Common myeloid progenitor, CD34-positive (primary cell): Measurements from ENCODE around the gene MBOAT2.

ENCODE experiments used
- CTCF ChIA-PET: fragments of 350-600 bp; sonication (Branson Sonifier 250); formaldehyde crosslinking; loops from one replicate; lab custom pipeline; 2021; ENCODE audit warnings: antibody characterized with exemption; lab: Charles Lee
- POLR2A ChIA-PET: fragments of 350-600 bp; sonication (Branson Sonifier 250); formaldehyde crosslinking; loops from one replicate; lab custom pipeline; 2021; ENCODE audit warnings: antibody characterized with exemption; lab: Charles Lee
- DNase-seq, 3 donors: peaks; one replicate each; pipeline versions ENCODE4 v3.0.0 to v3.0.0-alpha.2; 2013
- H3K27ac ChIP-seq, 2 experiments: 1 replicate in 1 of 2; 2 replicates in 1 of 2; pipeline ENCODE4 v1.7.0; 2013; ENCODE audit warnings: inconsistent platforms in 2 of 2, low read length in 2 of 2, mild to moderate bottlenecking in 2 of 2, low read depth in 1 of 2, moderate library complexity in 1 of 2; ENCODE audit not compliant: severe bottlenecking in 2 of 2, insufficient read depth in 1 of 2, poor library complexity in 1 of 2
- H3K27me3 ChIP-seq, 5 experiments: replicated peaks in 2 of 5; 1 replicate in 3 of 5; 2 replicates in 2 of 5; pipeline versions ENCODE4 v1.6.1 to v1.7.0; 2013; ENCODE audit warnings: low read length in 4 of 5, mild to moderate bottlenecking in 2 of 5, moderate library complexity in 2 of 5, inconsistent platforms in 1 of 5; ENCODE audit not compliant: insufficient read depth in 5 of 5, control insufficient read depth in 4 of 5
- H3K36me3 ChIP-seq, 4 experiments: 1 replicate in 2 of 4; 2 replicates in 2 of 4; pipeline versions ENCODE4 v1.6.1 to v1.7.0; 2013; ENCODE audit warnings: low read length in 3 of 4, control low read depth in 1 of 4, mild to moderate bottlenecking in 1 of 4; ENCODE audit not compliant: control insufficient read depth in 4 of 4, insufficient read depth in 4 of 4
- H3K4me1 ChIP-seq, 4 experiments: 1 replicate in 3 of 4; 2 replicates in 1 of 4; pipeline versions ENCODE4 v1.6.1 to v1.7.1; 2013; ENCODE audit warnings: low read length in 3 of 4, mild to moderate bottlenecking in 3 of 4, control low read depth in 1 of 4, inconsistent platforms in 1 of 4, moderate library complexity in 1 of 4; ENCODE audit not compliant: control insufficient read depth in 4 of 4, insufficient read depth in 4 of 4; ENCODE audit errors: control extremely low read depth in 1 of 4
- H3K4me3 ChIP-seq, 7 experiments: 1 replicate in 4 of 7; 2 replicates in 3 of 7; pipeline versions ENCODE4 v1.5.1 to v1.7.0; 2013; ENCODE audit warnings: mild to moderate bottlenecking in 7 of 7, low read length in 6 of 7, moderate library complexity in 6 of 7, inconsistent platforms in 2 of 7, low read depth in 2 of 7, control low read depth in 1 of 7; ENCODE audit not compliant: insufficient read depth in 4 of 7, control insufficient read depth in 1 of 7; ENCODE audit errors: extremely low read depth in 1 of 7
- H3K9me3 ChIP-seq, 5 experiments: 1 replicate in 4 of 5; 2 replicates in 1 of 5; pipeline versions ENCODE4 v1.6.1 to v1.7.1; 2013; ENCODE audit warnings: low read length in 4 of 5, mild to moderate bottlenecking in 2 of 5, inconsistent platforms in 1 of 5, low read depth in 1 of 5, moderate library complexity in 1 of 5; ENCODE audit not compliant: control insufficient read depth in 4 of 5, insufficient read depth in 2 of 5; ENCODE audit errors: control extremely low read depth in 1 of 5
- WGBS: methylation state at CpG from one replicate; pipeline ENCODE4 v1.1.5; 2013; ENCODE audit not compliant: insufficient coverage; 5-methylcytosine and 5-hydroxymethylcytosine counted together

The MBOAT2 gene

GRCh38 chr2:8966123-8966908 lies 37.2 kb downstream of the MBOAT2 start:
- Histone ChIP-seq H3K4me1 (peaks cover 0 to 9% (median 1%) of the 10 kb centered on the region in 4 experiments), H3K27me3 (no peaks in the 10 kb centered on the region), H3K27ac (no peak overlapping the region), H3K4me3 (no peak overlapping the region), H3K36me3 (no peaks in the 10 kb centered on the region), H3K9me3 (no peaks in the 10 kb centered on the region)
- 96% methylated on average over 5 of the region's 9 CpGs for WGBS
- CTCF ChIA-PET, result no interaction called here
- DNase-seq, result no peak
- POLR2A ChIA-PET, result no interaction called here

GRCh38 chr2:8965216-8965969 lies 38.1 kb downstream of the MBOAT2 start:
- 17% methylated on average over 1 of the region's 8 CpGs for WGBS
- Histone ChIP-seq H3K36me3 (no peaks in the 10 kb centered on the region), H3K4me1 (peaks cover 0 to 9% (median 1%) of the 10 kb centered on the region in 4 experiments), H3K4me3 (peak overlapping the region in 1 of 7 experiments; percentile 19), H3K9me3 (no peaks in the 10 kb centered on the region), H3K27ac (peak overlapping the region in 1 of 2 experiments; percentile 65), H3K27me3 (no peaks in the 10 kb centered on the region)
- POLR2A ChIA-PET, result no interaction called here
- CTCF ChIA-PET, result no interaction called here
- peak in 1 of 3 donors; percentile 34 for DNase-seq

- Histone ChIP-seq H3K27ac (no peak overlapping the region), H3K27me3 (no peaks in the 10 kb centered on the region), H3K4me1 (peaks cover 0 to 9% (median 1%) of the 10 kb centered on the region in 4 experiments), H3K9me3 (no peaks in the 10 kb centered on the region), H3K36me3 (no peaks in the 10 kb centered on the region), H3K4me3 (no peak overlapping the region)
- no CpG with 5 or more reads among the region's 6 CpGs for WGBS
- ChIA-PET CTCF (no interaction called here), POLR2A (no interaction called here)
- DNase-seq, result no peak
These were observed 40.6 kb downstream of the MBOAT2 start for GRCh38 chr2:8962890-8963289.

- ChIA-PET CTCF (interaction anchor here (1.2 kb wide), 1 partner anchor 30 kb away, joined by 3 read pairs; no protein-coding TSS in a partner anchor), POLR2A (no interaction called here)
- Histone ChIP-seq H3K27me3 (no peaks in the 10 kb centered on the region), H3K27ac (no peak overlapping the region), H3K4me3 (no peak overlapping the region), H3K4me1 (no peaks in the 10 kb centered on the region), H3K9me3 (peaks cover 5 to 28% (median 14%) of the 10 kb centered on the region in 5 experiments), H3K36me3 (peaks cover 4 to 14% (median 9%) of the 10 kb centered on the region in 4 experiments)
- DNase-seq, result no peak
- 81% methylated on average over 3 of the region's 4 CpGs for WGBS
These were observed 45.9 kb downstream of the MBOAT2 start for GRCh38 chr2:8957628-8958027.

GRCh38 chr2:8956774-8957173 lies 46.7 kb downstream of the MBOAT2 start:
- Histone ChIP-seq H3K4me3 (no peak overlapping the region), H3K36me3 (peaks cover 4 to 14% (median 9%) of the 10 kb centered on the region in 4 experiments), H3K4me1 (no peaks in the 10 kb centered on the region), H3K27me3 (no peaks in the 10 kb centered on the region), H3K27ac (no peak overlapping the region), H3K9me3 (peaks cover 8 to 36% (median 17%) of the 10 kb centered on the region in 5 experiments)
- CTCF ChIA-PET, result interaction anchor here (1.2 kb wide), 1 partner anchor 29 kb away, joined by 3 read pairs; no protein-coding TSS in a partner anchor
- WGBS, result no CpG with 5 or more reads among the region's 1 CpG
- DNase-seq, result no peak
- POLR2A ChIA-PET, result no interaction called here

GRCh38 chr2:8954990-8955389 lies 48.5 kb downstream of the MBOAT2 start:
- Histone ChIP-seq H3K4me3 (no peak overlapping the region), H3K9me3 (peaks cover 8 to 46% (median 17%) of the 10 kb centered on the region in 5 experiments), H3K27me3 (no peaks in the 10 kb centered on the region), H3K36me3 (peaks cover 4 to 14% (median 9%) of the 10 kb centered on the region in 4 experiments), H3K4me1 (no peaks in the 10 kb centered on the region), H3K27ac (no peak overlapping the region)
- POLR2A ChIA-PET, result no interaction called here
- CTCF ChIA-PET, result no interaction called here
- WGBS, result 94% methylated on average over 3 of the region's 3 CpGs
- DNase-seq, result no peak

GRCh38 chr2:8953525-8953924 lies 50.0 kb downstream of the MBOAT2 start:
- DNase-seq, result no peak
- POLR2A ChIA-PET, result no interaction called here
- Histone ChIP-seq H3K27ac (no peak overlapping the region), H3K27me3 (no peaks in the 10 kb centered on the region), H3K36me3 (peaks cover 4 to 14% (median 9%) of the 10 kb centered on the region in 4 experiments), H3K4me3 (no peak overlapping the region), H3K9me3 (peaks cover 8 to 51% (median 17%) of the 10 kb centered on the region in 5 experiments), H3K4me1 (no peaks in the 10 kb centered on the region)
- CTCF ChIA-PET, result no interaction called here
- WGBS, result no CpG with 5 or more reads among the region's 1 CpG
